ENCODE measurements around the gene NFKBIL1.

- TF ChIP-seq, protein P1, sequence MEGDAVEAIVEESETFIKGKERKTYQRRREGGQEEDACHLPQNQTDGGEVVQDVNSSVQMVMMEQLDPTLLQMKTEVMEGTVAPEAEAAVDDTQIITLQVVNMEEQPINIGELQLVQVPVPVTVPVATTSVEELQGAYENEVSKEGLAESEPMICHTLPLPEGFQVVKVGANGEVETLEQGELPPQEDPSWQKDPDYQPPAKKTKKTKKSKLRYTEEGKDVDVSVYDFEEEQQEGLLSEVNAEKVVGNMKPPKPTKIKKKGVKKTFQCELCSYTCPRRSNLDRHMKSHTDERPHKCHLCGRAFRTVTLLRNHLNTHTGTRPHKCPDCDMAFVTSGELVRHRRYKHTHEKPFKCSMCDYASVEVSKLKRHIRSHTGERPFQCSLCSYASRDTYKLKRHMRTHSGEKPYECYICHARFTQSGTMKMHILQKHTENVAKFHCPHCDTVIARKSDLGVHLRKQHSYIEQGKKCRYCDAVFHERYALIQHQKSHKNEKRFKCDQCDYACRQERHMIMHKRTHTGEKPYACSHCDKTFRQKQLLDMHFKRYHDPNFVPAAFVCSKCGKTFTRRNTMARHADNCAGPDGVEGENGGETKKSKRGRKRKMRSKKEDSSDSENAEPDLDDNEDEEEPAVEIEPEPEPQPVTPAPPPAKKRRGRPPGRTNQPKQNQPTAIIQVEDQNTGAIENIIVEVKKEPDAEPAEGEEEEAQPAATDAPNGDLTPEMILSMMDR (IDR thresholded peaks at IDR 0.05) = no peak
- TF ChIP-seq ZFX (IDR thresholded peaks at IDR 0.05; ENCODE audit: borderline replicate concordance) = no peak
Observed at GRCh38 chr6:31557443-31558317, 10.3 kb downstream of the NFKBIL1 start.
